ENCODE measurements around the gene OR7C1. TPM values are rescaled to one million over a fixed set of nuclear protein-coding genes. Genes with fewer than 3 reads are reported as not detected.

OR7C1 gene
- total RNA-seq, 1 donor from 2014 or later: not detected

DNA sequence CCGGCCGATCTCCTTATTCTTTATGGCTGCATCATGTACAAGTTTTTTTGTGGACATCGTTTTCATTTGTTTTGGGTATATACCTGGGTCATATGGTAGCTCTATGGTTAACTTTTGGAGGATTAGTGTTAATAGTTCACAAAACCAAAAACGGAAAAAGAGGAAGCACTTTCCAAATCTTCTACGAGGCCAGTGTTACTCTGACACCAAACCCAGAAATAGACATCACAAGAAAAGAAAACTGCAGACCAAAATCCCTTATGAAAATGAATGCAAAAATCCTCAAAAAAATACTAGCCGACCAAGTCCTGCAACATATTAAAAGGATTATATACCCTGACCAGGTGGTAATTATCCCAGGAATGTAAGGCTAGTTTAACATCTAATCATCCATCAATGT is 86.4 kb downstream of the OR7C1 start:
- TF ChIP-seq, protein P1, sequence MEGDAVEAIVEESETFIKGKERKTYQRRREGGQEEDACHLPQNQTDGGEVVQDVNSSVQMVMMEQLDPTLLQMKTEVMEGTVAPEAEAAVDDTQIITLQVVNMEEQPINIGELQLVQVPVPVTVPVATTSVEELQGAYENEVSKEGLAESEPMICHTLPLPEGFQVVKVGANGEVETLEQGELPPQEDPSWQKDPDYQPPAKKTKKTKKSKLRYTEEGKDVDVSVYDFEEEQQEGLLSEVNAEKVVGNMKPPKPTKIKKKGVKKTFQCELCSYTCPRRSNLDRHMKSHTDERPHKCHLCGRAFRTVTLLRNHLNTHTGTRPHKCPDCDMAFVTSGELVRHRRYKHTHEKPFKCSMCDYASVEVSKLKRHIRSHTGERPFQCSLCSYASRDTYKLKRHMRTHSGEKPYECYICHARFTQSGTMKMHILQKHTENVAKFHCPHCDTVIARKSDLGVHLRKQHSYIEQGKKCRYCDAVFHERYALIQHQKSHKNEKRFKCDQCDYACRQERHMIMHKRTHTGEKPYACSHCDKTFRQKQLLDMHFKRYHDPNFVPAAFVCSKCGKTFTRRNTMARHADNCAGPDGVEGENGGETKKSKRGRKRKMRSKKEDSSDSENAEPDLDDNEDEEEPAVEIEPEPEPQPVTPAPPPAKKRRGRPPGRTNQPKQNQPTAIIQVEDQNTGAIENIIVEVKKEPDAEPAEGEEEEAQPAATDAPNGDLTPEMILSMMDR (IDR thresholded peaks at IDR 0.05): no peak
- H3K4me1 Mint-ChIP-seq (ENCODE audit: low read depth): no peaks in the 10 kb centered on the region
- H3K36me3 Mint-ChIP-seq (ENCODE audit: low read depth): no peaks in the 10 kb centered on the region
- DNase-seq (ENCODE audit: low spot score): no peak
- peaks cover 8% of the 10 kb centered on the region for H3K9me3 Mint-ChIP-seq (ENCODE audit: low read depth)
- H3K27me3 Mint-ChIP-seq (ENCODE audit: low read depth): no peaks in the 10 kb centered on the region
- H3K27ac Mint-ChIP-seq (ENCODE audit: unreplicated experiment): no peak overlapping the region
- H3K4me3 Mint-ChIP-seq (ENCODE audit: unreplicated experiment): no peak overlapping the region

Other genes starting within 250 kb of the OR7C1 start
- gene ADGRE3, start 160.3 kb downstream of the OR7C1 start, total RNA-seq: not detected in 3 replicates
- gene ZNF333, start 145.1 kb downstream of the OR7C1 start, total RNA-seq: 13.0 to 19.1 TPM (median 14.7 TPM) in 3 replicates
- 0.87 to 1.6 TPM in 2 of 3 replicates, not detected in the other for gene ADGRE2, start 56.6 kb downstream of the OR7C1 start, total RNA-seq
- gene OR7A5, start within 50 bp of the OR7C1 start, total RNA-seq: not detected in 3 replicates
- gene OR7A10, start 13.7 kb upstream of the OR7C1 start, total RNA-seq: not detected in 3 replicates
- gene OR7A17, start 50.9 kb upstream of the OR7C1 start, total RNA-seq: not detected in 3 replicates
- not detected in 3 replicates for gene OR7C2, start 106.3 kb upstream of the OR7C1 start, total RNA-seq
- gene SLC1A6, start 144.7 kb upstream of the OR7C1 start, total RNA-seq: not detected in 3 replicates
- gene CASP14, start 214.3 kb upstream of the OR7C1 start, total RNA-seq: not detected in 3 replicates
- not detected in 3 replicates for gene OR1I1, start 247.0 kb upstream of the OR7C1 start, total RNA-seq